ENCODE measurements around the gene CIRBP. TPM values are rescaled to one million over a fixed set of nuclear protein-coding genes. Genes with fewer than 3 reads are reported as not detected.
A peak's percentile ranks its signal among the peaks of the same experiment; 100 is the strongest.

CIRBP gene
- total and polyA plus RNA-seq, 9 of the 15 experiments (the other 6 are each of a cell fraction or from before 2014, with no cell fraction given) = 20.5 to 327 (median 176) TPM

DNA sequence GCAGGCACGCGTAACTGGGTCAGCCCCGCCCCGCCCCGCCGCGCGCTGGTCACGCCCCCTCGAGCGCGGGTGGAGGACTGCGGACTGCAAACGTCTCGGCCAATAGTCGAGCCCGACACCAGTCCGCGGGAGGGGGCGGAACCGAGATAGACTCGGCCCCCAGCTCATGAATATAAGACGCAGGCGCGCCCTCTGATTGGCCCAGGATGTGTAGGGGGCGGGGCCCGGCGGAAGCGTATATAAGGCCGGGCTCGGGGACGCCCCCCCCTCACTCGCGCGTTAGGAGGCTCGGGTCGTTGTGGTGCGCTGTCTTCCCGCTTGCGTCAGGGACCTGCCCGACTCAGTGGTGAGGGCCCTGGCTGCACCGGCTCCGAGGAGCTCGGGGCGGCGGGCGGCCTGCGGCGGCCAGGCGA lies at the start of gene CIRBP (continued):
- TF ChIP-seq, protein P1, sequence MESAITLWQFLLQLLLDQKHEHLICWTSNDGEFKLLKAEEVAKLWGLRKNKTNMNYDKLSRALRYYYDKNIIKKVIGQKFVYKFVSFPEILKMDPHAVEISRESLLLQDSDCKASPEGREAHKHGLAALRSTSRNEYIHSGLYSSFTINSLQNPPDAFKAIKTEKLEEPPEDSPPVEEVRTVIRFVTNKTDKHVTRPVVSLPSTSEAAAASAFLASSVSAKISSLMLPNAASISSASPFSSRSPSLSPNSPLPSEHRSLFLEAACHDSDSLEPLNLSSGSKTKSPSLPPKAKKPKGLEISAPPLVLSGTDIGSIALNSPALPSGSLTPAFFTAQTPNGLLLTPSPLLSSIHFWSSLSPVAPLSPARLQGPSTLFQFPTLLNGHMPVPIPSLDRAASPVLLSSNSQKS (CRISPR knock-in tag; IDR thresholded peaks at IDR 0.05) = no peak
- TF ChIP-seq POLR2H (tag; IDR thresholded peaks at IDR 0.05; ENCODE audit: low read depth) = peak; percentile 98
- 0 out of 4 replicates have a peak, but pooled peaks of 1 of the 2 experiments have one; percentile 5 for TF ChIP-seq RAD21 (CRISPR knock-in tag; conservative IDR thresholded peaks at IDR 0.05 in 1 of 2, IDR thresholded peaks at IDR 0.05 in 1 of 2)
- TF ChIP-seq ZFP91 (CRISPR knock-in tag; IDR thresholded peaks at IDR 0.05) = no peak
- TF ChIP-seq SRF (CRISPR knock-in tag; IDR thresholded peaks at IDR 0.05) = peak in 1 of 2 experiments; percentile 63; a peak in 2 of 4 replicates
- TF ChIP-seq TFAP4 (CRISPR knock-in tag; IDR thresholded peaks at IDR 0.05; ENCODE audit: borderline replicate concordance) = peak; percentile 61
- no peak for TF ChIP-seq WHSC1 (IDR thresholded peaks at IDR 0.05; ENCODE audit: low read length)
- no peak for TF ChIP-seq SIX5 (IDR thresholded peaks at IDR 0.05; ENCODE audit: borderline replicate concordance in 1 of 2, insufficient read depth in 1 of 2, low read depth in 1 of 2, low read length in 2 of 2)
- TF ChIP-seq ZNF217 (CRISPR knock-in tag; IDR thresholded peaks at IDR 0.05) = no peak
- no peak for TF ChIP-seq ZC3H8 (IDR thresholded peaks at IDR 0.05)
- TF ChIP-seq ELF1 (tag; IDR thresholded peaks at IDR 0.05) = no peak
- TF ChIP-seq ZNF77 (CRISPR knock-in tag; IDR thresholded peaks at IDR 0.05) = no peak
- TF ChIP-seq, protein P2, sequence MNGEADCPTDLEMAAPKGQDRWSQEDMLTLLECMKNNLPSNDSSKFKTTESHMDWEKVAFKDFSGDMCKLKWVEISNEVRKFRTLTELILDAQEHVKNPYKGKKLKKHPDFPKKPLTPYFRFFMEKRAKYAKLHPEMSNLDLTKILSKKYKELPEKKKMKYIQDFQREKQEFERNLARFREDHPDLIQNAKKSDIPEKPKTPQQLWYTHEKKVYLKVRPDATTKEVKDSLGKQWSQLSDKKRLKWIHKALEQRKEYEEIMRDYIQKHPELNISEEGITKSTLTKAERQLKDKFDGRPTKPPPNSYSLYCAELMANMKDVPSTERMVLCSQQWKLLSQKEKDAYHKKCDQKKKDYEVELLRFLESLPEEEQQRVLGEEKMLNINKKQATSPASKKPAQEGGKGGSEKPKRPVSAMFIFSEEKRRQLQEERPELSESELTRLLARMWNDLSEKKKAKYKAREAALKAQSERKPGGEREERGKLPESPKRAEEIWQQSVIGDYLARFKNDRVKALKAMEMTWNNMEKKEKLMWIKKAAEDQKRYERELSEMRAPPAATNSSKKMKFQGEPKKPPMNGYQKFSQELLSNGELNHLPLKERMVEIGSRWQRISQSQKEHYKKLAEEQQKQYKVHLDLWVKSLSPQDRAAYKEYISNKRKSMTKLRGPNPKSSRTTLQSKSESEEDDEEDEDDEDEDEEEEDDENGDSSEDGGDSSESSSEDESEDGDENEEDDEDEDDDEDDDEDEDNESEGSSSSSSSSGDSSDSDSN (IDR thresholded peaks at IDR 0.05; ENCODE audit: borderline replicate concordance in 1 of 2, low read depth in 2 of 2, low read length in 2 of 2) = peak in 1 of 2 experiments; percentile 82; a peak in 1 of 4 replicates
- TF ChIP-seq MCM2 (IDR thresholded peaks at IDR 0.05; ENCODE audit: low read depth) = no peak
- no peak for TF ChIP-seq KLF10 (CRISPR knock-in tag; IDR thresholded peaks at IDR 0.05)
- TF ChIP-seq, protein P3, sequence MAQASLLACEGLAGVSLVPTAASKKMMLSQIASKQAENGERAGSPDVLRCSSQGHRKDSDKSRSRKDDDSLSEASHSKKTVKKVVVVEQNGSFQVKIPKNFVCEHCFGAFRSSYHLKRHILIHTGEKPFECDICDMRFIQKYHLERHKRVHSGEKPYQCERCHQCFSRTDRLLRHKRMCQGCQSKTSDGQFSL (CRISPR knock-in tag; IDR thresholded peaks at IDR 0.05) = peak; percentile 97
- TF ChIP-seq, protein P3 (tag; IDR thresholded peaks at IDR 0.05) = peak in 1 of 2 experiments; percentile 98; a peak in 2 of 4 replicates
- no peak for TF ChIP-seq MYC (IDR thresholded peaks at IDR 0.05; ENCODE audit: low read depth, low read length)
- TF ChIP-seq MYC (CRISPR knock-in tag; IDR thresholded peaks at IDR 0.05; ENCODE audit: borderline replicate concordance, low read depth) = no peak
- TF ChIP-seq ZNF384 (IDR thresholded peaks at IDR 0.05; ENCODE audit: low read depth, low read length) = no peak
- TF ChIP-seq CHD1 (IDR thresholded peaks at IDR 0.05; ENCODE audit: low read length) = peak; percentile 96
- no peak for TF ChIP-seq BMI1 (IDR thresholded peaks at IDR 0.05; ENCODE audit: low read length)
- TF ChIP-seq ZNF140 (CRISPR knock-in tag; IDR thresholded peaks at IDR 0.05) = no peak

Data from K562 (cell line).